Neural progenitor cell (in vitro differentiated cells): Measurements from ENCODE around the gene PCNX2. TPM values are rescaled to one million over a fixed set of nuclear protein-coding genes. Genes with fewer than 3 reads are reported as not detected.

Experiments
- DNase-seq: peaks from one replicate; pipeline ENCODE4 v3.0.0-alpha.2; 2016; ENCODE audit warnings: low spot score
- H2AFZ ChIP-seq: fragments of 200-600 bp; sonication (generic); replicated peaks from 2 replicates; pipeline ENCODE4 v1.6.1; 2016; ENCODE audit warnings: antibody characterized with exemption
- H3F3A ChIP-seq: fragments of 200-600 bp; sonication (generic); 2 replicates; pipeline ENCODE4 v1.6.1; 2016; ENCODE audit warnings: antibody characterized with exemption, low read depth
- H3K27ac ChIP-seq: fragments of 200-600 bp; sonication (generic); 2 replicates; pipeline ENCODE4 v1.5.1; 2016; ENCODE audit warnings: mild to moderate bottlenecking
- H3K27me3 ChIP-seq: fragments of 200-600 bp; sonication (generic); 2 replicates; pipeline ENCODE4 v1.6.1; 2016; ENCODE audit warnings: mild to moderate bottlenecking, moderate library complexity
- H3K36me3 ChIP-seq: fragments of 200-600 bp; sonication (generic); 2 replicates; pipeline ENCODE4 v1.5.1; 2016
- H3K4me1 ChIP-seq: fragments of 200-600 bp; sonication (generic); 2 replicates; pipeline ENCODE4 v1.6.1; 2016; ENCODE audit warnings: mixed run types
- H3K4me2 ChIP-seq: fragments of 200-600 bp; sonication (generic); 2 replicates; pipeline ENCODE4 v1.6.1; 2016
- H3K4me3 ChIP-seq: fragments of 200-600 bp; sonication (generic); 2 replicates; pipeline ENCODE4 v1.5.1; 2016
- H3K79me2 ChIP-seq: fragments of 200-600 bp; sonication (generic); 2 replicates; pipeline ENCODE4 v1.6.1; 2016; ENCODE audit warnings: low read depth
- H3K9ac ChIP-seq: fragments of 200-600 bp; sonication (generic); 2 replicates; pipeline ENCODE4 v1.6.1; 2016
- H3K9me3 ChIP-seq: fragments of 200-600 bp; sonication (generic); 2 replicates; pipeline ENCODE4 v1.5.1; 2016; ENCODE audit warnings: low read depth
- H4K20me1 ChIP-seq: fragments of 200-600 bp; sonication (generic); 2 replicates; pipeline ENCODE4 v1.6.1; 2016; ENCODE audit warnings: low read depth
- H3K27ac Mint-ChIP-seq: 3 replicates; pipeline ENCODE4 v1.8.0; 2021; ENCODE audit warnings: mixed read lengths
- H3K27me3 Mint-ChIP-seq: 2 replicates; pipeline ENCODE4 v1.8.0; 2022; ENCODE audit warnings: low read depth, mild to moderate bottlenecking, inconsistent platforms, moderate library complexity, mixed read lengths; ENCODE audit not compliant: insufficient read depth
- H3K36me3 Mint-ChIP-seq: 3 replicates; pipeline ENCODE4 v1.8.0; 2021; ENCODE audit warnings: mixed read lengths
- H3K4me1 Mint-ChIP-seq: 3 replicates; pipeline ENCODE4 v1.8.0; 2021; ENCODE audit warnings: mixed read lengths
- H3K4me3 Mint-ChIP-seq: 3 replicates; pipeline ENCODE4 v1.8.0; 2021; ENCODE audit warnings: mild to moderate bottlenecking, moderate library complexity, mixed read lengths
- H3K9me3 Mint-ChIP-seq: 3 replicates; pipeline ENCODE4 v1.8.0; 2020; ENCODE audit warnings: mixed read lengths
- EZH2 ChIP-seq: fragments of 200-600 bp; sonication (generic); IDR thresholded peaks from 2 replicates; pipeline ENCODE4 v1.6.1; 2017; ENCODE audit warnings: antibody characterized with exemption, mild to moderate bottlenecking, moderate library complexity
- EZH2phosphoT487 ChIP-seq: fragments of 200-600 bp; sonication (generic); IDR thresholded peaks from 2 replicates; pipeline ENCODE4 v1.6.1; 2017; ENCODE audit warnings: antibody characterized with exemption
- total RNA-seq: library from RNA; depleted of rRNA; stranded (reverse); fragments of >200 nt; gene quantifications from 2 replicates; pipeline ENCODE4 v1.2.3, GENCODE V29; 2015; ENCODE audit warnings: low replicate concordance
- TF ChIP-seq, protein P1 (sequence below): fragments of 200-600 bp; sonication (generic); IDR thresholded peaks from 2 replicates; pipeline ENCODE4 v1.5.1; 2017; ENCODE audit warnings: antibody characterized with exemption, mild to moderate bottlenecking

The PCNX2 gene
- total RNA-seq, 1 donor from 2014 or later, result 30.8 TPM

DNA sequence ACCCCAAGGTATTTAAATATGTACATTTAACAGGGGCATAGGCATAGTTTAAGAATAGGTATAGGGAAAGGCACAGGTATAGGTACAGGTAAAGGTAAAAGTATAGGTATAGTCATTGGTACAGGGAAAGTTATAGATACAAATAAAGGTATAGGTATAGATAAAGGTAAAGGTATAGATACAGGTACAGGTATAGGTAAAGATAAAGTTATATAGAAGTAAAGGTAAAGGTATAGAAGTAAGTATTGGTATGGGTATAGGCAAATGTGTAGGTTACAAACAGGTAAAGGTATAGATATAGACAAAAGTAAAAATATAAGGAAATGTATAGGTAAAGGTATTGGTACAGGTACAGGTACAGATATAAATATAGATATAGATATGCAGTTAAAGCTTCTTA, 137.2 kb downstream of the PCNX2 start:
- no peak overlapping the region for H3K4me3 Mint-ChIP-seq
- H3K36me3 ChIP-seq, result no peaks in the 10 kb centered on the region

DNA sequence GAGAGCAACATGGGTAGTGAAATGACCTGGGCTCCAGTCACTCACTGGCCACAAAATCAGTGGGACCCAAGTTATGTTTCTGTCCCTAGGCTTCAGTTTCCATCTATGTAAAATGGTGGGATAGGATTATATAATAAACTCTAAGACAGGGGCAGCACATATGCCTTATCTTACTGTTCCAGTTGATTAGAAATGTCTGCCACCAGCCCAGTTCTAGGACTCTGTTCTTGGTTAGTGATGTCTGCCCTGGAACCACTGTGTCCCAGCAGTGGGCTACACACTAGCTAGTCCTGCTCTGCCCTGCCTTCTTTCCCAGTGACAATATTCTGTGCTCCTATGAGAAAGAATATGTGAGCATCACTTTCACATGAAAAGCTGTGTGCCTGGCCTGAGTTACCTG, 138.3 kb downstream of the PCNX2 start:
- DNase-seq, result no peak
- Histone ChIP-seq H3K36me3 (no peaks in the 10 kb centered on the region), H3K4me1 (no peaks in the 10 kb centered on the region), H3K79me2 (no peaks in the 10 kb centered on the region), H2AFZ (no peak overlapping the region), H3K9me3 (no peaks in the 10 kb centered on the region), H3F3A (no peaks in the 10 kb centered on the region), H3K4me3 (no peak overlapping the region), H3K27ac (no peak overlapping the region), H3K4me2 (no peak overlapping the region), H3K9ac (no peak overlapping the region), H4K20me1 (no peaks in the 10 kb centered on the region), H3K27me3 (no peaks in the 10 kb centered on the region)
- TF ChIP-seq, protein P1, sequence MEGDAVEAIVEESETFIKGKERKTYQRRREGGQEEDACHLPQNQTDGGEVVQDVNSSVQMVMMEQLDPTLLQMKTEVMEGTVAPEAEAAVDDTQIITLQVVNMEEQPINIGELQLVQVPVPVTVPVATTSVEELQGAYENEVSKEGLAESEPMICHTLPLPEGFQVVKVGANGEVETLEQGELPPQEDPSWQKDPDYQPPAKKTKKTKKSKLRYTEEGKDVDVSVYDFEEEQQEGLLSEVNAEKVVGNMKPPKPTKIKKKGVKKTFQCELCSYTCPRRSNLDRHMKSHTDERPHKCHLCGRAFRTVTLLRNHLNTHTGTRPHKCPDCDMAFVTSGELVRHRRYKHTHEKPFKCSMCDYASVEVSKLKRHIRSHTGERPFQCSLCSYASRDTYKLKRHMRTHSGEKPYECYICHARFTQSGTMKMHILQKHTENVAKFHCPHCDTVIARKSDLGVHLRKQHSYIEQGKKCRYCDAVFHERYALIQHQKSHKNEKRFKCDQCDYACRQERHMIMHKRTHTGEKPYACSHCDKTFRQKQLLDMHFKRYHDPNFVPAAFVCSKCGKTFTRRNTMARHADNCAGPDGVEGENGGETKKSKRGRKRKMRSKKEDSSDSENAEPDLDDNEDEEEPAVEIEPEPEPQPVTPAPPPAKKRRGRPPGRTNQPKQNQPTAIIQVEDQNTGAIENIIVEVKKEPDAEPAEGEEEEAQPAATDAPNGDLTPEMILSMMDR, result no peak
- TF ChIP-seq EZH2, result no peak
- TF ChIP-seq EZH2phosphoT487, result no peak
- Mint-ChIP-seq H3K4me3 (no peak overlapping the region), H3K27me3 (no peaks in the 10 kb centered on the region), H3K4me1 (peaks cover 5% of the 10 kb centered on the region), H3K9me3 (no peaks in the 10 kb centered on the region), H3K27ac (no peak overlapping the region), H3K36me3 (peaks cover 11% of the 10 kb centered on the region)

More for the DNA sequence above, 137.2 kb downstream of the PCNX2 start:
- no peak overlapping the region for H3K27ac ChIP-seq
- H3K4me3 ChIP-seq, result no peak overlapping the region
- Mint-ChIP-seq H3K9me3 (peaks cover 2% of the 10 kb centered on the region), H3K27me3 (no peaks in the 10 kb centered on the region), H3K27ac (no peak overlapping the region), H3K36me3 (peaks cover 12% of the 10 kb centered on the region), H3K4me1 (peaks cover 5% of the 10 kb centered on the region)
- H3K4me2 ChIP-seq, result no peak overlapping the region
- no peak overlapping the region for H3K9ac ChIP-seq
- no peaks in the 10 kb centered on the region for H3K4me1 ChIP-seq
- H2AFZ ChIP-seq, result no peak overlapping the region
- no peaks in the 10 kb centered on the region for H3K27me3 ChIP-seq
- H4K20me1 ChIP-seq, result no peaks in the 10 kb centered on the region
- TF ChIP-seq EZH2 (no peak), EZH2phosphoT487 (no peak)
- TF ChIP-seq, protein P1, result no peak
- no peaks in the 10 kb centered on the region for H3K9me3 ChIP-seq
- no peaks in the 10 kb centered on the region for H3F3A ChIP-seq
- no peak for DNase-seq
- no peaks in the 10 kb centered on the region for H3K79me2 ChIP-seq

DNA sequence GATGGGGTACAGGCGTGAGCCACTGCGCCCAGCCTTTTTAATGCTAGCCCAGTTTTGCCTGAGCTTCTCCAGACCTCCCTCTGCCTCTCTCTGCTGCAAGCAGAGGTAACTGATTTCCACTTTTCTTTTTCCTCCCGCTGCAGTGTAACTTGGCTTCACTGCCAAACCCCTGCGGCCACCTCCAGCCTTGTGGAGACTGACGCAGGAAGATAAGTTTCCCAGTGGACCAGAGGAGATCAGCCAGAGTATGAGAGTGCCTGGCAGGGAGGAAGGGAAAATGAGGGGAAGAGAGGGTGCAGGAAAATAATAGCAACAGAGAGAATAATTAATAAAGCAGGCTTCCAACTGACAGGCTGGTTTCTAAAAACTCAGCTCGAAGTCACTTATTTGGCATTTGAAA, 143.7 kb downstream of the PCNX2 start:
- H3K9me3 ChIP-seq, result no peaks in the 10 kb centered on the region
- H3K4me1 ChIP-seq, result no peaks in the 10 kb centered on the region
- no peaks in the 10 kb centered on the region for H3K36me3 ChIP-seq
- no peak overlapping the region for H3K4me2 ChIP-seq
- Mint-ChIP-seq H3K4me3 (no peak overlapping the region), H3K27ac (no peak overlapping the region), H3K4me1 (no peaks in the 10 kb centered on the region), H3K9me3 (no peaks in the 10 kb centered on the region), H3K36me3 (peaks cover 16% of the 10 kb centered on the region), H3K27me3 (no peaks in the 10 kb centered on the region)
- TF ChIP-seq EZH2 (no peak), EZH2phosphoT487 (no peak)
- TF ChIP-seq, protein P1, result no peak
- DNase-seq, result no peak
- no peak overlapping the region for H3K4me3 ChIP-seq
- no peak overlapping the region for H3K9ac ChIP-seq
- H2AFZ ChIP-seq, result no peak overlapping the region
- no peaks in the 10 kb centered on the region for H4K20me1 ChIP-seq
- H3K27me3 ChIP-seq, result no peaks in the 10 kb centered on the region
- no peak overlapping the region for H3K27ac ChIP-seq
- no peaks in the 10 kb centered on the region for H3K79me2 ChIP-seq
- H3F3A ChIP-seq, result no peaks in the 10 kb centered on the region
